ENCODE measurements around the gene TAPT1. TPM values are rescaled to one million over a fixed set of nuclear protein-coding genes. Genes with fewer than 3 reads are reported as not detected.

The TAPT1 gene
- polyA plus RNA-seq, 1 of the 3 experiments (the other 2 are of a cell fraction) = 6.2 TPM

DNA sequence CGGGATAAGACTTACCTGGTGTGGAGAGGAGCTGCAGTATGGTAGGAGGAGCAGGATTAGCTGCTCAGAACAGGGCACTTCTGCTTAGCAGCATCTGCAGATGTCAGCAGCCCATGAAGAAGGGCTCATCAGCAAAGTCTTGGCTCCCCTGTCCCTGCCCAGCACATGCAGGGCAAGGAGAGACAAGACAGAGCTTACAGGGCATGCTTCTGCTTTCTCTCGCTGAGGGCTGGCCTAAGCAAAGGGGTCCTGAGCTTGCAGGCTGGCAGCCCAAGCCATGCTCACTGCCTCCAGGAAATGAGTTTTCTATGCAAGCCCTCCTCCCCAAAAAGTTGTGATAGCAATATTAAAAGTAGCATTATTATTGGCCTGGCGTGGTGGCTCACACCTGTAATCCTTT lies 39.5 kb upstream of the TAPT1 start:
- H3K27me3 ChIP-seq (ENCODE audit: insufficient read depth) = no peaks in the 10 kb centered on the region
- H3K4me1 ChIP-seq (ENCODE audit: control insufficient read depth in 1 of 2, insufficient read depth in 2 of 2, low read depth in 1 of 2, low read length in 1 of 2) = peaks cover 0 to 7% of the 10 kb centered on the region in 2 experiments; a peak in 1 of 4 replicates
- no peak overlapping the region for H3K27ac ChIP-seq (ENCODE audit: low read depth in 2 of 2, low read length in 1 of 2)
- ChIA-PET POLR2A (no interaction called here), CTCF (interaction anchor here (0.7 to 4.0 kb wide), 15 partner anchors 8 to 461 kb away, joined by 3 to 25 read pairs (median 7); partner anchors contain the start of gene FGFBP2)
- no peaks in the 10 kb centered on the region for H3F3A ChIP-seq (replicated peaks; ENCODE audit: insufficient read depth)
- H3K9ac ChIP-seq = no peak overlapping the region
- no peaks in the 10 kb centered on the region for H3K9me3 ChIP-seq
- no peak overlapping the region for H3K4me2 ChIP-seq
- H3K79me2 ChIP-seq (ENCODE audit: insufficient read depth) = no peaks in the 10 kb centered on the region
- no peak overlapping the region for H2AFZ ChIP-seq (ENCODE audit: low read depth)
- H3K9me2 ChIP-seq = no peaks in the 10 kb centered on the region
- no peak overlapping the region for H3K4me3 ChIP-seq (ENCODE audit: low read depth in 2 of 2, low read length in 1 of 2)
- TF ChIP-seq, protein P1, sequence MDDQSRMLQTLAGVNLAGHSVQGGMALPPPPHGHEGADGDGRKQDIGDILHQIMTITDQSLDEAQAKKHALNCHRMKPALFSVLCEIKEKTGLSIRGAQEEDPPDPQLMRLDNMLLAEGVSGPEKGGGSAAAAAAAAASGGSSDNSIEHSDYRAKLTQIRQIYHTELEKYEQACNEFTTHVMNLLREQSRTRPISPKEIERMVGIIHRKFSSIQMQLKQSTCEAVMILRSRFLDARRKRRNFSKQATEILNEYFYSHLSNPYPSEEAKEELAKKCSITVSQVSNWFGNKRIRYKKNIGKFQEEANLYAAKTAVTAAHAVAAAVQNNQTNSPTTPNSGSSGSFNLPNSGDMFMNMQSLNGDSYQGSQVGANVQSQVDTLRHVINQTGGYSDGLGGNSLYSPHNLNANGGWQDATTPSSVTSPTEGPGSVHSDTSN (IDR thresholded peaks at IDR 0.05) = no peak
- TF ChIP-seq, protein P2, sequence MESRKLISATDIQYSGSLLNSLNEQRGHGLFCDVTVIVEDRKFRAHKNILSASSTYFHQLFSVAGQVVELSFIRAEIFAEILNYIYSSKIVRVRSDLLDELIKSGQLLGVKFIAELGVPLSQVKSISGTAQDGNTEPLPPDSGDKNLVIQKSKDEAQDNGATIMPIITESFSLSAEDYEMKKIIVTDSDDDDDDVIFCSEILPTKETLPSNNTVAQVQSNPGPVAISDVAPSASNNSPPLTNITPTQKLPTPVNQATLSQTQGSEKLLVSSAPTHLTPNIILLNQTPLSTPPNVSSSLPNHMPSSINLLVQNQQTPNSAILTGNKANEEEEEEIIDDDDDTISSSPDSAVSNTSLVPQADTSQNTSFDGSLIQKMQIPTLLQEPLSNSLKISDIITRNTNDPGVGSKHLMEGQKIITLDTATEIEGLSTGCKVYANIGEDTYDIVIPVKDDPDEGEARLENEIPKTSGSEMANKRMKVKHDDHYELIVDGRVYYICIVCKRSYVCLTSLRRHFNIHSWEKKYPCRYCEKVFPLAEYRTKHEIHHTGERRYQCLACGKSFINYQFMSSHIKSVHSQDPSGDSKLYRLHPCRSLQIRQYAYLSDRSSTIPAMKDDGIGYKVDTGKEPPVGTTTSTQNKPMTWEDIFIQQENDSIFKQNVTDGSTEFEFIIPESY (IDR thresholded peaks at IDR 0.05; ENCODE audit: borderline replicate concordance, low read depth) = no peak
- TF ChIP-seq TAF1 (IDR thresholded peaks at IDR 0.05; ENCODE audit: borderline replicate concordance, low read depth, low read length) (no peak), MEF2A (IDR thresholded peaks at IDR 0.05; ENCODE audit: borderline replicate concordance, low read depth) (no peak), YY1 (IDR thresholded peaks at IDR 0.05; ENCODE audit: low read depth) (no peak), FOXM1 (IDR thresholded peaks at IDR 0.05; ENCODE audit: low read depth) (no peak), CTCF (IDR thresholded peaks at IDR 0.05) (no peak), ELF1 (IDR thresholded peaks at IDR 0.05) (no peak), GABPA (IDR thresholded peaks at IDR 0.05; ENCODE audit: low read depth) (no peak), MAX (IDR thresholded peaks at IDR 0.05; ENCODE audit: low read depth) (no peak), TCF12 (IDR thresholded peaks at IDR 0.05) (no peak), GATA2 (CRISPR knock-in tag; IDR thresholded peaks at IDR 0.05) (no peak), FOXJ3 (CRISPR knock-in tag; IDR thresholded peaks at IDR 0.05) (no peak)
- TF ChIP-seq, protein P3, sequence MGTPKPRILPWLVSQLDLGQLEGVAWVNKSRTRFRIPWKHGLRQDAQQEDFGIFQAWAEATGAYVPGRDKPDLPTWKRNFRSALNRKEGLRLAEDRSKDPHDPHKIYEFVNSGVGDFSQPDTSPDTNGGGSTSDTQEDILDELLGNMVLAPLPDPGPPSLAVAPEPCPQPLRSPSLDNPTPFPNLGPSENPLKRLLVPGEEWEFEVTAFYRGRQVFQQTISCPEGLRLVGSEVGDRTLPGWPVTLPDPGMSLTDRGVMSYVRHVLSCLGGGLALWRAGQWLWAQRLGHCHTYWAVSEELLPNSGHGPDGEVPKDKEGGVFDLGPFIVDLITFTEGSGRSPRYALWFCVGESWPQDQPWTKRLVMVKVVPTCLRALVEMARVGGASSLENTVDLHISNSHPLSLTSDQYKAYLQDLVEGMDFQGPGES (IDR thresholded peaks at IDR 0.05; ENCODE audit: low read depth, low read length) = no peak
- TF ChIP-seq, protein P4, sequence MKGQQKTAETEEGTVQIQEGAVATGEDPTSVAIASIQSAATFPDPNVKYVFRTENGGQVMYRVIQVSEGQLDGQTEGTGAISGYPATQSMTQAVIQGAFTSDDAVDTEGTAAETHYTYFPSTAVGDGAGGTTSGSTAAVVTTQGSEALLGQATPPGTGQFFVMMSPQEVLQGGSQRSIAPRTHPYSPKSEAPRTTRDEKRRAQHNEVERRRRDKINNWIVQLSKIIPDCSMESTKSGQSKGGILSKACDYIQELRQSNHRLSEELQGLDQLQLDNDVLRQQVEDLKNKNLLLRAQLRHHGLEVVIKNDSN (IDR thresholded peaks at IDR 0.05; ENCODE audit: borderline replicate concordance, low read depth) = no peak
- 79% methylated on average over 2 of the region's 3 CpGs for WGBS (ENCODE audit: low lambda C conversion rate)
- H4K20me1 ChIP-seq (ENCODE audit: insufficient read depth) = no peaks in the 10 kb centered on the region
- no peak for DNase-seq
- H3K36me3 ChIP-seq (replicated peaks in 1 of 2; ENCODE audit: control insufficient read depth in 1 of 2, insufficient read depth in 2 of 2, low read length in 1 of 2) = no peaks in the 10 kb centered on the region
